ENCODE data around the gene SCUBE3.

The SCUBE3 gene

GRCh38 chr6:35248300-35248699 is 34.5 kb downstream of the SCUBE3 start:
- TF ChIP-seq RAD21 (IDR thresholded peaks at IDR 0.05; ENCODE audit: low read depth) (no peak), NFIC (IDR thresholded peaks at IDR 0.05) (no peak), FOXM1 (IDR thresholded peaks at IDR 0.05; ENCODE audit: borderline replicate concordance, low read depth) (no peak), ZBTB7A (IDR thresholded peaks at IDR 0.05; ENCODE audit: low read depth) (no peak), TEAD4 (IDR thresholded peaks at IDR 0.05) (no peak), TCF12 (IDR thresholded peaks at IDR 0.05; ENCODE audit: low read depth) (no peak), CREB1 (IDR thresholded peaks at IDR 0.05; ENCODE audit: low read depth) (no peak), EP300 (IDR thresholded peaks at IDR 0.05; ENCODE audit: borderline replicate concordance) (no peak), TAF1 (IDR thresholded peaks at IDR 0.05; ENCODE audit: low read depth) (no peak), CEBPB (IDR thresholded peaks at IDR 0.05) (no peak), EGR1 (IDR thresholded peaks at IDR 0.05) (no peak), YY1 (IDR thresholded peaks at IDR 0.05; ENCODE audit: low read depth) (no peak)
- TF ChIP-seq, protein P1, sequence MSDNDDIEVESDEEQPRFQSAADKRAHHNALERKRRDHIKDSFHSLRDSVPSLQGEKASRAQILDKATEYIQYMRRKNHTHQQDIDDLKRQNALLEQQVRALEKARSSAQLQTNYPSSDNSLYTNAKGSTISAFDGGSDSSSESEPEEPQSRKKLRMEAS (IDR thresholded peaks at IDR 0.05) = no peak
- TF ChIP-seq, protein P2, sequence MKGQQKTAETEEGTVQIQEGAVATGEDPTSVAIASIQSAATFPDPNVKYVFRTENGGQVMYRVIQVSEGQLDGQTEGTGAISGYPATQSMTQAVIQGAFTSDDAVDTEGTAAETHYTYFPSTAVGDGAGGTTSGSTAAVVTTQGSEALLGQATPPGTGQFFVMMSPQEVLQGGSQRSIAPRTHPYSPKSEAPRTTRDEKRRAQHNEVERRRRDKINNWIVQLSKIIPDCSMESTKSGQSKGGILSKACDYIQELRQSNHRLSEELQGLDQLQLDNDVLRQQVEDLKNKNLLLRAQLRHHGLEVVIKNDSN (IDR thresholded peaks at IDR 0.05) = no peak
- TF ChIP-seq, protein P3, sequence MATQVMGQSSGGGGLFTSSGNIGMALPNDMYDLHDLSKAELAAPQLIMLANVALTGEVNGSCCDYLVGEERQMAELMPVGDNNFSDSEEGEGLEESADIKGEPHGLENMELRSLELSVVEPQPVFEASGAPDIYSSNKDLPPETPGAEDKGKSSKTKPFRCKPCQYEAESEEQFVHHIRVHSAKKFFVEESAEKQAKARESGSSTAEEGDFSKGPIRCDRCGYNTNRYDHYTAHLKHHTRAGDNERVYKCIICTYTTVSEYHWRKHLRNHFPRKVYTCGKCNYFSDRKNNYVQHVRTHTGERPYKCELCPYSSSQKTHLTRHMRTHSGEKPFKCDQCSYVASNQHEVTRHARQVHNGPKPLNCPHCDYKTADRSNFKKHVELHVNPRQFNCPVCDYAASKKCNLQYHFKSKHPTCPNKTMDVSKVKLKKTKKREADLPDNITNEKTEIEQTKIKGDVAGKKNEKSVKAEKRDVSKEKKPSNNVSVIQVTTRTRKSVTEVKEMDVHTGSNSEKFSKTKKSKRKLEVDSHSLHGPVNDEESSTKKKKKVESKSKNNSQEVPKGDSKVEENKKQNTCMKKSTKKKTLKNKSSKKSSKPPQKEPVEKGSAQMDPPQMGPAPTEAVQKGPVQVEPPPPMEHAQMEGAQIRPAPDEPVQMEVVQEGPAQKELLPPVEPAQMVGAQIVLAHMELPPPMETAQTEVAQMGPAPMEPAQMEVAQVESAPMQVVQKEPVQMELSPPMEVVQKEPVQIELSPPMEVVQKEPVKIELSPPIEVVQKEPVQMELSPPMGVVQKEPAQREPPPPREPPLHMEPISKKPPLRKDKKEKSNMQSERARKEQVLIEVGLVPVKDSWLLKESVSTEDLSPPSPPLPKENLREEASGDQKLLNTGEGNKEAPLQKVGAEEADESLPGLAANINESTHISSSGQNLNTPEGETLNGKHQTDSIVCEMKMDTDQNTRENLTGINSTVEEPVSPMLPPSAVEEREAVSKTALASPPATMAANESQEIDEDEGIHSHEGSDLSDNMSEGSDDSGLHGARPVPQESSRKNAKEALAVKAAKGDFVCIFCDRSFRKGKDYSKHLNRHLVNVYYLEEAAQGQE (IDR thresholded peaks at IDR 0.05; ENCODE audit: low read depth) = no peak

DNA sequence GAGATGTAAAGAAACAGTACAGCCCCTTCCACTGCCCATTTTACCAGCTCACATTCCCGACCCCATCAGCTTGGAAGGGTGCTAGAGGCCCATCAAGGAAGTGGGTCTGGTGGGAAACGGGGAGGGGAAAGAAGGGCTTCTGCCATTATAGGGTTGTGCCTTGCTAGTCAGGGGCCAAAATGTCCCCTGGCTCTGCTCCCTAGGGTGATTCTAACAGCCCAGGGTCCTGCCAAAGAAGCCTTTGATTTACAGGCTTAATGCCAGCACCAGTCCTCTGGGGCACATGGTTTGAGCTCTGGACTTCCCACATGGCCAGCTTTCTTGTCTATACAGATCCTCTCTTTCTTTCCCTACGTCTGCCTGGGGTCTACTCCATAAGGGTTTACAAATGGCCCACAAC is 35.2 kb downstream of the SCUBE3 start:
- TF ChIP-seq, protein P3 (IDR thresholded peaks at IDR 0.05; ENCODE audit: low read depth) = no peak
- TF ChIP-seq ZBTB7A (IDR thresholded peaks at IDR 0.05; ENCODE audit: low read depth) = no peak
- TF ChIP-seq, protein P2 (IDR thresholded peaks at IDR 0.05) = no peak
- no peak for TF ChIP-seq EGR1 (IDR thresholded peaks at IDR 0.05)
- TF ChIP-seq, protein P1 (IDR thresholded peaks at IDR 0.05) = no peak
- TF ChIP-seq YY1 (IDR thresholded peaks at IDR 0.05; ENCODE audit: low read depth) = no peak
- no peak for TF ChIP-seq CEBPB (IDR thresholded peaks at IDR 0.05)
- no peak for TF ChIP-seq TCF12 (IDR thresholded peaks at IDR 0.05; ENCODE audit: low read depth)
- TF ChIP-seq TAF1 (IDR thresholded peaks at IDR 0.05; ENCODE audit: low read depth) = no peak
- no peak for TF ChIP-seq RAD21 (IDR thresholded peaks at IDR 0.05; ENCODE audit: low read depth)
- no peak for TF ChIP-seq NFIC (IDR thresholded peaks at IDR 0.05)
- no peak for TF ChIP-seq CREB1 (IDR thresholded peaks at IDR 0.05; ENCODE audit: low read depth)
- no peak for TF ChIP-seq TEAD4 (IDR thresholded peaks at IDR 0.05)
- no peak for TF ChIP-seq FOXM1 (IDR thresholded peaks at IDR 0.05; ENCODE audit: borderline replicate concordance, low read depth)
- no peak for TF ChIP-seq EP300 (IDR thresholded peaks at IDR 0.05; ENCODE audit: borderline replicate concordance)

DNA sequence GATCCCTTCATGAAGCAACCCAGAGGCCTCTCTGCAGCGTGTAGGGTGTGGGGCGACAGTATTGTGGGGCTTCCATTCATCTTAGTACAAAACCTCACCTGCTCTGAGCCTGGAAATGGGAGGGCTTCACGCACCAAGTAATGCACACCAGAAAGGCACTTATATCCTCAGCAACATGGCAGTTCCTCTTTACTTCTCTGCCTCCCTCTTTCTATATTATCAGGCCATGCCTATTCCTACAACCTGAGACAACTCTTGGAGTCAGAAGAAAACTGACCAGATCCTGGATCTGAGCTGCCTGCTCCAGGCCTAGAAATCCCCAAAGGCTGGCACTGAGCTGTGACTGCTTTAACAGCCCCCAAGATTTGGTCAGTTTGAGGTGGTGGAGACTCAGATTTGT is 38.2 kb downstream of the SCUBE3 start:
- TF ChIP-seq NFIC (IDR thresholded peaks at IDR 0.05) (no peak), TEAD4 (IDR thresholded peaks at IDR 0.05) (no peak), FOXM1 (IDR thresholded peaks at IDR 0.05; ENCODE audit: borderline replicate concordance, low read depth) (no peak), TAF1 (IDR thresholded peaks at IDR 0.05; ENCODE audit: low read depth) (no peak), CEBPB (IDR thresholded peaks at IDR 0.05) (no peak)
- TF ChIP-seq, protein P2 (IDR thresholded peaks at IDR 0.05) = no peak
- TF ChIP-seq, protein P3 (IDR thresholded peaks at IDR 0.05; ENCODE audit: low read depth) = no peak
- TF ChIP-seq, protein P1 (IDR thresholded peaks at IDR 0.05) = no peak

DNA sequence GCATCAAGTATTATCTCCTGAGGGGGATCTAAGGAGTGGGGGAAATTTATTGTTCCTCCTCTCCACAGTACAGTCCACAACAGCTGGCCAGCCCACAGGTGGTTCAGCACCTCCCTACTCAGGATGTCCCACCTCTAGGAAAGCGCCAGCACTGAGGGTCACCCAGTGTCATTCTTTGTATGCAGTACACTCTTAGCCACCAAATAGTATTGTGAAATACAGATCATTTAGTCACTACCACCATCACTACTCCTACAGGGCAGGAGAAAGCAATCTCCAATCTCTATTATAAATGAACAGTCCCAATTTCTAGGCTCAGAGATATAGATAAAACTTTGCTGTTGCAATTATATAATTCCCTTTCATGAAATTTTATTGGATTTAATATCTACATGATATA is 39.5 kb downstream of the SCUBE3 start:
- TF ChIP-seq TAF1 (IDR thresholded peaks at IDR 0.05; ENCODE audit: low read depth) = no peak
- no peak for TF ChIP-seq ZBTB7A (IDR thresholded peaks at IDR 0.05; ENCODE audit: low read depth)
- TF ChIP-seq YY1 (IDR thresholded peaks at IDR 0.05; ENCODE audit: low read depth) = no peak
- TF ChIP-seq, protein P3 (IDR thresholded peaks at IDR 0.05; ENCODE audit: low read depth) = no peak
- no peak for TF ChIP-seq CEBPB (IDR thresholded peaks at IDR 0.05)
- no peak for TF ChIP-seq FOXM1 (IDR thresholded peaks at IDR 0.05; ENCODE audit: borderline replicate concordance, low read depth)
- TF ChIP-seq NFIC (IDR thresholded peaks at IDR 0.05) = no peak
- TF ChIP-seq EGR1 (IDR thresholded peaks at IDR 0.05) = no peak
- TF ChIP-seq CREB1 (IDR thresholded peaks at IDR 0.05; ENCODE audit: low read depth) = no peak
- TF ChIP-seq EP300 (IDR thresholded peaks at IDR 0.05; ENCODE audit: borderline replicate concordance) = no peak
- TF ChIP-seq, protein P1 (IDR thresholded peaks at IDR 0.05) = no peak
- no peak for TF ChIP-seq TCF12 (IDR thresholded peaks at IDR 0.05; ENCODE audit: low read depth)
